Esophagus (tissue), 2 donors: ENCODE results near the gene BCAR3. TPM values are rescaled to one million over a fixed set of nuclear protein-coding genes. Genes with fewer than 3 reads are reported as not detected.
"Not testable (repeated sequence)": the region's sequence is repeated elsewhere in the genome, so short reads cannot be mapped to it uniquely, and the experiment has no call there.

Experiments
- H3K27ac ChIP-seq, 2 donors: one replicate each; pipeline ENCODE4 v1.5.1; 2013; ENCODE audit warnings: low read depth in 2 of 2, mild to moderate bottlenecking in 2 of 2, inconsistent platforms in 1 of 2, low read length in 1 of 2, moderate library complexity in 1 of 2
- H3K27me3 ChIP-seq, 2 donors: one replicate each; pipeline ENCODE4 v1.6.1; 2013; ENCODE audit warnings: low read length in 2 of 2, control low read depth in 1 of 2, mild to moderate bottlenecking in 1 of 2; ENCODE audit not compliant: insufficient read depth in 2 of 2, control insufficient read depth in 1 of 2
- H3K36me3 ChIP-seq, 2 donors: one replicate each; pipeline ENCODE4 v1.6.1; 2013; ENCODE audit warnings: low read length in 1 of 2; ENCODE audit not compliant: control insufficient read depth in 2 of 2, insufficient read depth in 2 of 2
- H3K4me1 ChIP-seq, 2 donors: one replicate each; pipeline ENCODE4 v1.6.1; 2013; ENCODE audit warnings: low read length in 1 of 2; ENCODE audit not compliant: control insufficient read depth in 2 of 2, insufficient read depth in 2 of 2
- H3K4me3 ChIP-seq, 2 donors: one replicate each; pipeline ENCODE4 v1.5.1; 2013; ENCODE audit warnings: low read length in 2 of 2, mild to moderate bottlenecking in 2 of 2, low read depth in 1 of 2, moderate library complexity in 1 of 2
- H3K9me3 ChIP-seq, 2 donors: one replicate each; pipeline ENCODE4 v1.6.1; 2013; ENCODE audit warnings: mild to moderate bottlenecking in 2 of 2, low read depth in 1 of 2, low read length in 1 of 2, moderate library complexity in 1 of 2; ENCODE audit not compliant: control insufficient read depth in 2 of 2, insufficient read depth in 1 of 2
- WGBS, 2 donors: extraction: QIAGEN DNeasy Blood & Tissue Kit; methylation state at CpG; one replicate each; pipeline ENCODE4 v1.1.7; 2013; 5-methylcytosine and 5-hydroxymethylcytosine counted together
- polyA plus RNA-seq, 2 donors: library from polyadenylated mRNA; stranded (reverse); fragments of 200-250 nt; gene quantifications; one replicate each; pipeline ENCODE4 v1.2.3, GENCODE V29; 2013
- donor health status: healthy with polysubstance abuse.
- donor health status: Bipolar disorder and iron deficiency.

Gene BCAR3
- polyA plus RNA-seq, 2 donors, result 7.5 to 9.4 TPM

GRCh38 chr1:93554883-93555872, 126.5 kb downstream of the BCAR3 start:
- H3K9me3 ChIP-seq, result no peaks in the 10 kb centered on the region
- no peak overlapping the region for H3K4me3 ChIP-seq
- H3K4me1 ChIP-seq, result peaks cover 0 to 2% of the 10 kb centered on the region in 2 donors
- H3K36me3 ChIP-seq, result no peaks in the 10 kb centered on the region
- no peak overlapping the region for H3K27ac ChIP-seq
- no peaks in the 10 kb centered on the region for H3K27me3 ChIP-seq
- WGBS, 2 donors, result 53 to 71% methylated on average over 7 of the region's 7 CpGs

GRCh38 chr1:93553886-93554490, 127.6 kb downstream of the BCAR3 start:
- not testable (repeated sequence) for H3K27ac ChIP-seq, H3K36me3 ChIP-seq, H3K27me3 ChIP-seq, H3K9me3 ChIP-seq, H3K4me3 ChIP-seq, H3K4me1 ChIP-seq
- WGBS, 2 donors, result 42 to 45% methylated on average over 4 of the region's 4 CpGs

GRCh38 chr1:93552741-93553455, 128.7 kb downstream of the BCAR3 start:
- H3K4me3 ChIP-seq, result no peak overlapping the region
- no peaks in the 10 kb centered on the region for H3K9me3 ChIP-seq
- 55 to 68% methylated on average over 9 of the region's 9 CpGs for WGBS, 2 donors
- peak overlapping the region in 1 of 2 donors; percentile 13 for H3K27ac ChIP-seq
- H3K27me3 ChIP-seq, result no peaks in the 10 kb centered on the region
- H3K4me1 ChIP-seq, result peaks cover 0 to 2% of the 10 kb centered on the region in 2 donors
- H3K36me3 ChIP-seq, result peaks cover 0 to 2% of the 10 kb centered on the region in 2 donors

GRCh38 chr1:93549811-93550210, 131.8 kb downstream of the BCAR3 start:
- H3K4me3 ChIP-seq, result no peak overlapping the region
- H3K36me3 ChIP-seq, result peaks cover 0 to 2% of the 10 kb centered on the region in 2 donors

GRCh38 chr1:93549131-93549530, 132.5 kb downstream of the BCAR3 start:
- Histone ChIP-seq H3K27me3 (no peaks in the 10 kb centered on the region), H3K36me3 (peaks cover 0 to 2% of the 10 kb centered on the region in 2 donors), H3K9me3 (no peaks in the 10 kb centered on the region), H3K4me3 (no peak overlapping the region), H3K4me1 (no peaks in the 10 kb centered on the region), H3K27ac (no peak overlapping the region)
- WGBS, 2 donors, result 86 to 95% methylated on average over 1 of the region's 1 CpG

More at GRCh38 chr1:93549811-93550210, 131.8 kb downstream of the BCAR3 start:
- Histone ChIP-seq H3K27me3 (no peaks in the 10 kb centered on the region), H3K4me1 (no peaks in the 10 kb centered on the region), H3K9me3 (no peaks in the 10 kb centered on the region), H3K27ac (no peak overlapping the region)
- 85 to 86% methylated on average over 4 of the region's 4 CpGs for WGBS, 2 donors

- H3K27ac ChIP-seq, result no peak overlapping the region
- H3K9me3 ChIP-seq, result no peaks in the 10 kb centered on the region
- no peak overlapping the region for H3K4me3 ChIP-seq
- H3K4me1 ChIP-seq, result no peaks in the 10 kb centered on the region
- H3K36me3 ChIP-seq, result peaks cover 0 to 2% of the 10 kb centered on the region in 2 donors
- WGBS, 2 donors, result 82 to 96% methylated on average over 3 of the region's 3 CpGs
- no peaks in the 10 kb centered on the region for H3K27me3 ChIP-seq
Measured at GRCh38 chr1:93546162-93546863, 135.3 kb downstream of the BCAR3 start.

- H3K4me3 ChIP-seq, result no peak overlapping the region
- no peak overlapping the region for H3K27ac ChIP-seq
- WGBS, 2 donors, result 96 to 100% methylated on average over 1 of the region's 1 CpG
Measured at GRCh38 chr1:93542398-93542797, 139.2 kb downstream of the BCAR3 start.

GRCh38 chr1:93541045-93541444, 140.6 kb downstream of the BCAR3 start:
- 82 to 88% methylated on average over 4 of the region's 4 CpGs for WGBS, 2 donors
- H3K4me1 ChIP-seq, result no peaks in the 10 kb centered on the region
- H3K27ac ChIP-seq, result no peak overlapping the region
- no peaks in the 10 kb centered on the region for H3K9me3 ChIP-seq
- no peak overlapping the region for H3K4me3 ChIP-seq
- H3K27me3 ChIP-seq, result no peaks in the 10 kb centered on the region
- H3K36me3 ChIP-seq, result no peaks in the 10 kb centered on the region

More at GRCh38 chr1:93542398-93542797, 139.2 kb downstream of the BCAR3 start:
- no peaks in the 10 kb centered on the region for H3K9me3 ChIP-seq
- no peaks in the 10 kb centered on the region for H3K27me3 ChIP-seq
- no peaks in the 10 kb centered on the region for H3K4me1 ChIP-seq
- no peaks in the 10 kb centered on the region for H3K36me3 ChIP-seq

GRCh38 chr1:93537924-93538323, 143.7 kb downstream of the BCAR3 start:
- WGBS, 2 donors, result 67 to 75% methylated on average over 2 of the region's 2 CpGs
- H3K27ac ChIP-seq, result no peak overlapping the region
- no peaks in the 10 kb centered on the region for H3K4me1 ChIP-seq
- no peaks in the 10 kb centered on the region for H3K9me3 ChIP-seq
- no peaks in the 10 kb centered on the region for H3K27me3 ChIP-seq
- H3K36me3 ChIP-seq, result no peaks in the 10 kb centered on the region
- H3K4me3 ChIP-seq, result no peak overlapping the region
